Measurements from ENCODE around the gene TCERG1. TPM values are rescaled to one million over a fixed set of nuclear protein-coding genes. Genes with fewer than 3 reads are reported as not detected.

TCERG1 gene
- polyA plus RNA-seq, 1 donor from 2014 or later = 238 TPM

DNA sequence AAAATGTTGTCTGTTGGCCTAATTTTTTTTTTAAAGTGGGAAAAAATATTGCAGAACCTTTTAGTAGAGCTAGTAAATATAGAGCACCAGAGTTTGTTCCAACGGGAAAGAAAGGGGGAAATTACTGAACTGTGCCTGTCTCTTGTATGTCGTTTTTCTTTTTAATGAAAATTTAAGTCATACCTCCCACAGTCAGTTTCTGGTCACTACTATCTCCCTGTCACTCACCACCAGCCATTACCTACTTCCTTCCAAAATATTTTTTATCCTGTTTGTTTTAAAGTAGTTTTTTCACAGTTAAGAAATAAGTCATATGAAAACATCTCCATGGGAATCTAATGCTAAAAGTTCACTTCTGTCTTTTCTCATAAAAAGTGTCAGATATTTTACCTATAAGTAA is 47.5 kb downstream of the TCERG1 start:
- H3K9me3 ChIP-seq (ENCODE audit: low read length) = no peaks in the 10 kb centered on the region
- H4K20me1 ChIP-seq (ENCODE audit: insufficient read depth) = no peaks in the 10 kb centered on the region
- no peaks in the 10 kb centered on the region for H3K27me3 ChIP-seq (ENCODE audit: insufficient read depth, low read depth, low read length)
- H3F3A ChIP-seq (ENCODE audit: insufficient read depth, low read length, poor library complexity, severe bottlenecking) = no peaks in the 10 kb centered on the region
- no peaks in the 10 kb centered on the region for H3K79me2 ChIP-seq (replicated peaks; ENCODE audit: insufficient read depth, low read length)
- H3K9me2 ChIP-seq (ENCODE audit: insufficient read depth, low read length) = no peaks in the 10 kb centered on the region
- H3K4me2 ChIP-seq (ENCODE audit: low read length) = no peak overlapping the region
- H2AFZ ChIP-seq (ENCODE audit: low read depth, low read length) = no peak overlapping the region
- H3K36me3 ChIP-seq (ENCODE audit: insufficient read depth, low read length) = peaks cover 5% of the 10 kb centered on the region
- no peak for TF ChIP-seq POLR2AphosphoS5 (IDR thresholded peaks at IDR 0.05)
- no peak for TF ChIP-seq MXI1 (conservative IDR thresholded peaks at IDR 0.05; ENCODE audit: poor library complexity, severe bottlenecking)
- TF ChIP-seq TAF1 (IDR thresholded peaks at IDR 0.05; ENCODE audit: low read depth) = no peak
- TF ChIP-seq EZH2 (IDR thresholded peaks at IDR 0.05; ENCODE audit: borderline replicate concordance, insufficient read depth, low read length, poor library complexity, severe bottlenecking) = no peak
- no peak for TF ChIP-seq EP300 (conservative IDR thresholded peaks at IDR 0.05; ENCODE audit: poor library complexity, severe bottlenecking)
- TF ChIP-seq, protein P1, sequence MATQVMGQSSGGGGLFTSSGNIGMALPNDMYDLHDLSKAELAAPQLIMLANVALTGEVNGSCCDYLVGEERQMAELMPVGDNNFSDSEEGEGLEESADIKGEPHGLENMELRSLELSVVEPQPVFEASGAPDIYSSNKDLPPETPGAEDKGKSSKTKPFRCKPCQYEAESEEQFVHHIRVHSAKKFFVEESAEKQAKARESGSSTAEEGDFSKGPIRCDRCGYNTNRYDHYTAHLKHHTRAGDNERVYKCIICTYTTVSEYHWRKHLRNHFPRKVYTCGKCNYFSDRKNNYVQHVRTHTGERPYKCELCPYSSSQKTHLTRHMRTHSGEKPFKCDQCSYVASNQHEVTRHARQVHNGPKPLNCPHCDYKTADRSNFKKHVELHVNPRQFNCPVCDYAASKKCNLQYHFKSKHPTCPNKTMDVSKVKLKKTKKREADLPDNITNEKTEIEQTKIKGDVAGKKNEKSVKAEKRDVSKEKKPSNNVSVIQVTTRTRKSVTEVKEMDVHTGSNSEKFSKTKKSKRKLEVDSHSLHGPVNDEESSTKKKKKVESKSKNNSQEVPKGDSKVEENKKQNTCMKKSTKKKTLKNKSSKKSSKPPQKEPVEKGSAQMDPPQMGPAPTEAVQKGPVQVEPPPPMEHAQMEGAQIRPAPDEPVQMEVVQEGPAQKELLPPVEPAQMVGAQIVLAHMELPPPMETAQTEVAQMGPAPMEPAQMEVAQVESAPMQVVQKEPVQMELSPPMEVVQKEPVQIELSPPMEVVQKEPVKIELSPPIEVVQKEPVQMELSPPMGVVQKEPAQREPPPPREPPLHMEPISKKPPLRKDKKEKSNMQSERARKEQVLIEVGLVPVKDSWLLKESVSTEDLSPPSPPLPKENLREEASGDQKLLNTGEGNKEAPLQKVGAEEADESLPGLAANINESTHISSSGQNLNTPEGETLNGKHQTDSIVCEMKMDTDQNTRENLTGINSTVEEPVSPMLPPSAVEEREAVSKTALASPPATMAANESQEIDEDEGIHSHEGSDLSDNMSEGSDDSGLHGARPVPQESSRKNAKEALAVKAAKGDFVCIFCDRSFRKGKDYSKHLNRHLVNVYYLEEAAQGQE (IDR thresholded peaks at IDR 0.05; ENCODE audit: borderline replicate concordance) = no peak
- TF ChIP-seq RAD21 (conservative IDR thresholded peaks at IDR 0.05) = no peak
- TF ChIP-seq, protein P2, sequence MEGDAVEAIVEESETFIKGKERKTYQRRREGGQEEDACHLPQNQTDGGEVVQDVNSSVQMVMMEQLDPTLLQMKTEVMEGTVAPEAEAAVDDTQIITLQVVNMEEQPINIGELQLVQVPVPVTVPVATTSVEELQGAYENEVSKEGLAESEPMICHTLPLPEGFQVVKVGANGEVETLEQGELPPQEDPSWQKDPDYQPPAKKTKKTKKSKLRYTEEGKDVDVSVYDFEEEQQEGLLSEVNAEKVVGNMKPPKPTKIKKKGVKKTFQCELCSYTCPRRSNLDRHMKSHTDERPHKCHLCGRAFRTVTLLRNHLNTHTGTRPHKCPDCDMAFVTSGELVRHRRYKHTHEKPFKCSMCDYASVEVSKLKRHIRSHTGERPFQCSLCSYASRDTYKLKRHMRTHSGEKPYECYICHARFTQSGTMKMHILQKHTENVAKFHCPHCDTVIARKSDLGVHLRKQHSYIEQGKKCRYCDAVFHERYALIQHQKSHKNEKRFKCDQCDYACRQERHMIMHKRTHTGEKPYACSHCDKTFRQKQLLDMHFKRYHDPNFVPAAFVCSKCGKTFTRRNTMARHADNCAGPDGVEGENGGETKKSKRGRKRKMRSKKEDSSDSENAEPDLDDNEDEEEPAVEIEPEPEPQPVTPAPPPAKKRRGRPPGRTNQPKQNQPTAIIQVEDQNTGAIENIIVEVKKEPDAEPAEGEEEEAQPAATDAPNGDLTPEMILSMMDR (IDR thresholded peaks at IDR 0.05; ENCODE audit: poor library complexity, severe bottlenecking) = no peak
- no peak for TF ChIP-seq SMC3 (conservative IDR thresholded peaks at IDR 0.05; ENCODE audit: poor library complexity)
- no peak overlapping the region for H3K4me3 ChIP-seq (ENCODE audit: low read length)
- H3K9ac ChIP-seq (ENCODE audit: low read length) = no peak overlapping the region
- H3K27ac ChIP-seq (ENCODE audit: low read length) = no peak overlapping the region

DNA sequence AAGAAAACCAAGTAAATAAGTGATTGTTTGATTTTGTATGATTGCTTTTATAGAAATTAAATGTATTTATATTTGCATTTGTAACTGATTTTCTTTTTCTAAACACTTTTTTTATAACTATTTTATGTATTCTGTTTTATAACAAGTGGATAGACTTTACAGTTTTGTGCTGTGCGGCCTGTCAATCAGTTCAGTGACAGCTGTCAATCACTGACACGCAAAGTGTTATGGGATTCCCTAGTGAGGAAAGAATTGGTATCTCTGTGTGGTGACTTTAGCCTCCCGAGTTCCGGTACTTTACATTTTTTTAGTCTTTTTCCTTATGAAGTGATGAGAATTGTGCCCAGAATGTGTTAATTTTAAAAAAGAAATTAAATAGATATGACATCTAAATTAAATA is 52.5 kb downstream of the TCERG1 start:
- no peaks in the 10 kb centered on the region for H3K9me3 ChIP-seq (ENCODE audit: low read length)
- H3K79me2 ChIP-seq (replicated peaks; ENCODE audit: insufficient read depth, low read length) = no peaks in the 10 kb centered on the region
- no peak overlapping the region for H3K4me2 ChIP-seq (ENCODE audit: low read length)
- no peak overlapping the region for H2AFZ ChIP-seq (ENCODE audit: low read depth, low read length)
- peaks cover 7% of the 10 kb centered on the region for H3K36me3 ChIP-seq (ENCODE audit: insufficient read depth, low read length)
- H3K4me3 ChIP-seq (ENCODE audit: low read length) = no peak overlapping the region
- TF ChIP-seq EP300 (conservative IDR thresholded peaks at IDR 0.05; ENCODE audit: poor library complexity, severe bottlenecking) (peak; percentile 93), POLR2AphosphoS5 (IDR thresholded peaks at IDR 0.05) (peak; percentile 69), RAD21 (conservative IDR thresholded peaks at IDR 0.05) (no peak)
- TF ChIP-seq, protein P1 (IDR thresholded peaks at IDR 0.05; ENCODE audit: borderline replicate concordance) = no peak
- no peaks in the 10 kb centered on the region for H4K20me1 ChIP-seq (ENCODE audit: insufficient read depth)
- no peak overlapping the region for H3K27ac ChIP-seq (ENCODE audit: low read length)
- no peaks in the 10 kb centered on the region for H3K27me3 ChIP-seq (ENCODE audit: insufficient read depth, low read depth, low read length)
- no peaks in the 10 kb centered on the region for H3F3A ChIP-seq (ENCODE audit: insufficient read depth, low read length, poor library complexity, severe bottlenecking)
- H3K9me2 ChIP-seq (ENCODE audit: insufficient read depth, low read length) = no peaks in the 10 kb centered on the region
- no peak overlapping the region for H3K9ac ChIP-seq (ENCODE audit: low read length)

Data from neural cell (in vitro differentiated cells).